ENCODE data around the gene MARCHF10. TPM values are rescaled to one million over a fixed set of nuclear protein-coding genes. Genes with fewer than 3 reads are reported as not detected.
"Not testable (repeated sequence)": the region's sequence is repeated elsewhere in the genome, so short reads cannot be mapped to it uniquely, and the experiment has no call there.

Gene MARCHF10
- total RNA-seq, 2 donors from 2014 or later: under 0.01 TPM; not detected in 1

GRCh38 chr17:62840871-62841270 is 32.8 kb upstream of the MARCHF10 start:
- DNase-seq (no peak), ATAC-seq (no peak)
- no peaks in the 10 kb centered on the region for H3K27me3 ChIP-seq
- no peaks in the 10 kb centered on the region for H3K36me3 ChIP-seq (replicated peaks in 1 of 2; ENCODE audit: insufficient read depth in 1 of 2, low read depth in 2 of 2)
- H3K27ac ChIP-seq: no peak overlapping the region
- no peaks in the 10 kb centered on the region for H3K9me3 ChIP-seq
- WGBS, 2 donors: 82 to 89% methylated on average over 3 to 4 of the region's 4 CpGs
- intact Hi-C loops (cut with DNase I): no loop called here
- H3K4me1 ChIP-seq: no peaks in the 10 kb centered on the region
- no peak overlapping the region for H3K4me3 ChIP-seq
- TF ChIP-seq CTCF (IDR thresholded peaks at IDR 0.05): no peak
- TF ChIP-seq POLR2A (IDR thresholded peaks at IDR 0.05): no peak

- WGBS, 2 donors: 89 to 95% methylated on average over 4 of the region's 4 CpGs
- H3K27ac ChIP-seq; H3K36me3 ChIP-seq (replicated peaks in 1 of 2; ENCODE audit: insufficient read depth in 1 of 2, low read depth in 2 of 2); H3K4me1 ChIP-seq; H3K4me3 ChIP-seq; ATAC-seq; intact Hi-C loops (cut with DNase I); H3K27me3 ChIP-seq; H3K9me3 ChIP-seq; DNase-seq: not testable (repeated sequence)
Measured at GRCh38 chr17:62833816-62834215, 25.7 kb upstream of the MARCHF10 start.

GRCh38 chr17:62832405-62832804 is 24.3 kb upstream of the MARCHF10 start:
- Histone ChIP-seq H3K4me3 (no peak overlapping the region), H3K36me3 (replicated peaks in 1 of 2; ENCODE audit: insufficient read depth in 1 of 2, low read depth in 2 of 2) (no peaks in the 10 kb centered on the region), H3K27ac (no peak overlapping the region), H3K27me3 (no peaks in the 10 kb centered on the region), H3K9me3 (no peaks in the 10 kb centered on the region), H3K4me1 (no peaks in the 10 kb centered on the region)
- TF ChIP-seq POLR2A (IDR thresholded peaks at IDR 0.05) (no peak), CTCF (IDR thresholded peaks at IDR 0.05) (no peak)
- no peak for DNase-seq
- WGBS, 2 donors: 82 to 100% methylated on average over 1 of the region's 1 CpG
- intact Hi-C loops (cut with DNase I): no loop called here
- ATAC-seq: no peak

- H3K9me3 ChIP-seq; H3K4me3 ChIP-seq; H3K27ac ChIP-seq; DNase-seq; H3K36me3 ChIP-seq (replicated peaks in 1 of 2; ENCODE audit: insufficient read depth in 1 of 2, low read depth in 2 of 2); H3K4me1 ChIP-seq; ATAC-seq; H3K27me3 ChIP-seq; intact Hi-C loops (cut with DNase I): not testable (repeated sequence)
- 55 to 76% methylated on average over 6 of the region's 6 CpGs for WGBS, 2 donors
Measured at GRCh38 chr17:62831066-62831465, 23.0 kb upstream of the MARCHF10 start.

- no peak for TF ChIP-seq POLR2A (IDR thresholded peaks at IDR 0.05)
- no peak for TF ChIP-seq CTCF (IDR thresholded peaks at IDR 0.05)
- H3K4me3 ChIP-seq: no peak overlapping the region
- no peak for DNase-seq
- WGBS, 2 donors: 56 to 58% methylated on average over 10 of the region's 10 CpGs
- H3K36me3 ChIP-seq (replicated peaks in 1 of 2; ENCODE audit: insufficient read depth in 1 of 2, low read depth in 2 of 2): no peaks in the 10 kb centered on the region
- no peak overlapping the region for H3K27ac ChIP-seq
- no peak for ATAC-seq
- no peaks in the 10 kb centered on the region for H3K27me3 ChIP-seq
- no peaks in the 10 kb centered on the region for H3K9me3 ChIP-seq
- intact Hi-C loops (cut with DNase I): no loop called here
- no peaks in the 10 kb centered on the region for H3K4me1 ChIP-seq
Measured at GRCh38 chr17:62827746-62828485, 19.8 kb upstream of the MARCHF10 start.

GRCh38 chr17:62826956-62827355 is 18.8 kb upstream of the MARCHF10 start:
- DNase-seq: no peak
- Histone ChIP-seq H3K4me3 (no peak overlapping the region), H3K4me1 (no peaks in the 10 kb centered on the region), H3K27ac (no peak overlapping the region), H3K27me3 (no peaks in the 10 kb centered on the region), H3K9me3 (no peaks in the 10 kb centered on the region), H3K36me3 (replicated peaks in 1 of 2; ENCODE audit: insufficient read depth in 1 of 2, low read depth in 2 of 2) (no peaks in the 10 kb centered on the region)
- 68 to 73% methylated on average over 3 of the region's 3 CpGs for WGBS, 2 donors
- ATAC-seq: no peak
- intact Hi-C loops (cut with DNase I): no loop called here
- TF ChIP-seq POLR2A (IDR thresholded peaks at IDR 0.05) (no peak), CTCF (IDR thresholded peaks at IDR 0.05) (no peak)
